NCI-H128 (cell line): Measurements from ENCODE around the gene TRPC4AP.

Experiments used
- DNase-seq: peaks from one replicate; lab custom pipeline; 2025; ENCODE audit not compliant: unreplicated experiment; lab: John Stamatoyannopoulos, UW

Gene TRPC4AP

GRCh38 chr20:35003211-35004031, 89.2 kb downstream of the TRPC4AP start:
- DNase-seq: no peak

GRCh38 chr20:35002426-35003210, 90.0 kb downstream of the TRPC4AP start:
- DNase-seq: no peak

- no peak for DNase-seq
Observed at GRCh38 chr20:35001596-35002362, 90.8 kb downstream of the TRPC4AP start.

- no peak for DNase-seq
Observed at GRCh38 chr20:35000922-35001595, 91.5 kb downstream of the TRPC4AP start.

GRCh38 chr20:35000311-35000921, 92.2 kb downstream of the TRPC4AP start:
- no peak for DNase-seq

- no peak for DNase-seq
Observed at GRCh38 chr20:34999782-35000181, 92.8 kb downstream of the TRPC4AP start.

- no peak for DNase-seq
Observed at GRCh38 chr20:34999021-34999451, 93.6 kb downstream of the TRPC4AP start.

GRCh38 chr20:34998331-34998950, 94.2 kb downstream of the TRPC4AP start:
- no peak for DNase-seq

- no peak for DNase-seq
Observed at GRCh38 chr20:34997774-34998173, 94.8 kb downstream of the TRPC4AP start.

- DNase-seq: no peak
Observed at GRCh38 chr20:34997131-34997561, 95.5 kb downstream of the TRPC4AP start.

- DNase-seq: no peak
Observed at GRCh38 chr20:34996243-34997028, 96.2 kb downstream of the TRPC4AP start.

- no peak for DNase-seq
Observed at GRCh38 chr20:34995696-34996095, 96.9 kb downstream of the TRPC4AP start.

GRCh38 chr20:34995192-34995591, 97.4 kb downstream of the TRPC4AP start:
- DNase-seq: no peak

- DNase-seq: no peak
Observed at GRCh38 chr20:34994509-34995131, 98.0 kb downstream of the TRPC4AP start.

GRCh38 chr20:34993941-34994508, 98.6 kb downstream of the TRPC4AP start:
- DNase-seq: no peak

GRCh38 chr20:34992751-34993417, 99.7 kb downstream of the TRPC4AP start:
- no peak for DNase-seq

- no peak for DNase-seq
Observed at GRCh38 chr20:34990661-34991214, 101.9 kb downstream of the TRPC4AP start.
